GM18870 (cell line): Measurements from ENCODE around the gene CASP9.
"Not testable (repeated sequence)": the region's sequence is repeated elsewhere in the genome, so short reads cannot be mapped to it uniquely, and the experiment has no call there.

Experiments
- ATAC-seq: cut with Tn5 transposase; IDR thresholded peaks from one replicate; pipeline ENCODE4 v1.9.1; 2021; ENCODE audit warnings: moderate library complexity; ENCODE audit not compliant: unreplicated experiment

Gene CASP9

DNA sequence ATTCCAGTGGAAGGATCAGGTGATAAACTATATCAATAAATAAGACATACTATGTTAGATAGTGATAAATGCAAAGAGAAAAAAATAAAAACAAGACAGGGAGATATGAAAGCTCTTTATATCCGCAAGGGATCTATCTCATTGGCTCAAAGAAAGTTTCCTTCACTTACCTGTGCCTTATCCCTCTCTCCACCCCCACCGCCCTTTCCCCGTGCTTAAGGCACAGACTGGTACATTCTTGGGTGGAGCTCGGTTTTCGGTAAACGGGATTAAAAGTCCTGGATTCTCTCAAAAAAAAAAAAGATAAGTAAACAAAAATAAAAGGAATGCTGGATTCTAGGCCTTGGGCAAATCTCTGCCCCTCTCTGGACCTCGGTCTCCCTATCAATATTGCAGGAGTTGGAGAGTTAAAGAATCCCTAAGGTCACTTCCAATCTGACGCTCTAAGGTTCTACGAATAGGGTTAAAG, 2.0 kb upstream of the CASP9 start:
- ATAC-seq = no peak

DNA sequence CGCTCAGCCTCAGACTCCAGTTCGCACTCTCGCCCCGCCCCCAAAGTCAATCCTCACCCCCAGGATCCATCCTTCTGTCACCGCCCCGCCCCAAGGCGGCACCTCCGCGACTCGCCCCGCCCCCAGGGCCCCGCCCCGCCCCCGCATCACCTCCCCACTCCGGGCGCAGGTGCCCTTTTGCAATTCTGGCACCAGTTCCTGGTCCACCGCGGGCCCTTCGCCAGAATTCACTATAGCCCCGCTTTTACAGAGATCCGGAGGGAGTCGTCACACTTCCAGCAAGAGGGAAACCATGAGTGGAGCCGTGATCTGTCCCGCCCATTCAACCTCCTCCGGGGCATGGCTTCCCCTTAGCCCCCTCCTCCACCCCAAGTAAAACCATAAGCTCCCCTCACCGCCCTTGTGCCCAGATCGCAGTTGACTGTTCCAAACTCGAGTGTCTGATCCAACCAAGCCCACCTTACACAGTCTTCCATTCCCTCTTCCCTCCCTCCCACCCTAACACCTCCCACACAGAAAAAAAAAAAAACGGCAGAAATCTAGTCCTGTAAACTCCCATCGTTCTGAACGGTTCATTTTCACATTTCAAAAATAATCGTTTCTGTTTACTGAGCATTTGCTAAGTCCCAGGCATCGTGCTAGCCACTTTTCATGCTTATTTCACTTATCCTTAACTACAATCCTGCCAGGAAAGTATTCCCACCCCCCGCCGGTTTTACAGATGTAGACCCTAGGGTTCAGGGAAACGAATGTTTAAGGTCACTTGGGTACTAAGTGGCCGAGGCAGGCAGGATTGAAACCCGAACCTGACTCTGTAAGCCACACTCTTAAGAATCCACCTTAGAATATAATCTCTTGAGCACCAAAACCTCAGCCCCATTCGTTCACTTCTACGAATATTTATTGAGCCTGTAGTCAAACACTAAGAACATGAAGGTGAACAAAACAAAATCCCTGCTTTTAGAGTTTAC, 1.3 kb upstream of the CASP9 start:
- ATAC-seq = peak; percentile 28

- peak; percentile 13 for ATAC-seq
Measured at GRCh38 chr1:15524283-15525049, 451 bp upstream of the CASP9 start.

DNA sequence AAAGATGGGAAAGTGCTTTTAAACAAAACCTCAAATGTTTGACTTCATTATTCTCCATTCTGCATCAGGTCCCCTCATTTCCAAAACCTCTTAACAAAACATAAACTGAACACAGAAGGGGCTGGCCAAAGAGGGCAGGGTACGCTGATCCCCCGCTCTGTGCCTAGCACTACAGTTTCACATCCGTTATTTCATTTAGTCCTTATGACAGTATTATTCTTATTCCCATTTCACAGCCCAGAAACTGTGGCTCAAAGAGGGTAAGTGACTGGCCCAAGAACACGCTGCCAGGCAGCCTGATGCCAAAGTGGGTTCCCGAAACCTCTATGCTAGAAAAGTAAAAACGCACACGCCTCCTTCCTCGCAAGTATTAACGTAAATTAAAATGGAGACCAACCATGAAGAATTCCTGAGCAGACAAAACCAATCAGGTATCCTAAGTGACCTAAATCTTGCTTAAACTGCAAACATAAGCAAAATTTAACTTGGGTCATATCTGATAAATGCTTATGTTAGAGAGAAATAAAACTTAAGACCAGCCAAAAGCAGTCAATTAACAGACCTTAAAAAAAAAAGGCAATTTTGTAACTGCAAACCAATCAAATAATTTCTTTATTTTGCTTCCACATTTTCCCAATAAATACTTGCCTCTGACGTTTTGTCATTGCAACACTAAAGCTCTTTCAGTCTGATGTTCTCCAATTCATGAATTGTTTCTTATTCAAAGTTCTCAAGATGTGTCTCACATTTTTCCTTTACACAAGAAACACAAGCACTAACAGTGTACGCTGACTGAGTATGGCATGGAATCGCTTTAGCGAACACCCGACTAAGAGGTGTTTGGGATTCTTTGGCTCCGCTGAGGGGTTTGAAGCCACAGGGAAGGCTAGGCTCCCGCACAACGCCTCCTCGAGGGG, 653 bp downstream of the CASP9 start:
- ATAC-seq = no peak

- ATAC-seq = no peak
Measured at GRCh38 chr1:15522551-15522950, 1.5 kb downstream of the CASP9 start.

DNA sequence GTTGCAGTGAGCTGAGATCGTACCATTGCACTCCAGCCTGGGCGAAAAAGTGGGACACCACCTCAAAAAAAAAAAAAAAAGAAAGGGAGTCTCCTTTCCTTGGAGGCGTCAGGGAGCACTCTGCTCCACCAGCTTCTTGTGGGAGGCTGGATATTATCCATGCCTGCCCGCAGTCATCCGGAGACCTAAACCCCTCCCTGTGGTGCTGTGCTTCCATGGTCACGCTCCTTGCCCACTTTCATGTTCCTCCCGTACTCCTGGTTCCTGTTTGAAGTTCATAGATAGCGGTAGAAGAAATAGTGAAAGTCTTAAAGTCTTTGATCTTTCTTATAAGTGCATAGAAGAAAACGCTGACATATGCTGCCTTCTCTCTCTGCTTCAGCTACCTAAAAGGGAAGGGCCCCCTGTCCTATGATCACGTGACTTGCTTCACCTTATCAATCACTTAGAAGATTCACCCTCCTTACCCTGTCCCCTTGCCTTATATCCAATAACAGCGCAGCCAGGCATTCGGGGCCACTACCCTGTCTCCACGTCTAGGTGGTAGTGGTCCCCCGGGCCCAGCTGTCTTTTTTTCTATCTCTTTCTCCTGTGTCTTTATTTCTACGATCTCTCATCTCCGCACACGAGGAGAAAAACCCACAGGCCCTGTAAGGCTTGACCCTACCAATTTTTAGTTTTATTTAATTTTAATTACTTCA, 2.7 kb downstream of the CASP9 start:
- ATAC-seq = not testable (repeated sequence)

GRCh38 chr1:15519625-15520024, 4.4 kb downstream of the CASP9 start:
- ATAC-seq = no peak

GRCh38 chr1:15515022-15515663, 8.9 kb downstream of the CASP9 start:
- no peak for ATAC-seq

DNA sequence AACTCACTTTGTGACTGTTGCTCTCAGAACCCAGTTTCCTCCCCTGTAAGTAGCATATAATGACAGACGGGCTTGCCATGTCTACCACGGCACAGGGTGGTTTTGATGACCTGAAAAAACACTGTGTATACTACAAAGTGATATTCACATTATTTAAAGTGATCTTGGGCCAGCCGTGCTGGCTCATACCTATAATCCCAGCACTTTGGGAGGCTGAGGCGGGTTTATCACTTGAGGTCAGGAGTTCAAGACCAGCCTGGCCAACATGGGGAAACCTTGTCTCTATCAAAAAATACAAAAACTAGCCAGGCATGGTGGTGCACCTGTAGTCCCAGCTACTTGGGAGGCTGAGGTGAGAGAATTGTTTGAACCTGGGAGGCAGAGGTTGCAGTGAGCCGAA, 9.5 kb downstream of the CASP9 start:
- not testable (repeated sequence) for ATAC-seq

DNA sequence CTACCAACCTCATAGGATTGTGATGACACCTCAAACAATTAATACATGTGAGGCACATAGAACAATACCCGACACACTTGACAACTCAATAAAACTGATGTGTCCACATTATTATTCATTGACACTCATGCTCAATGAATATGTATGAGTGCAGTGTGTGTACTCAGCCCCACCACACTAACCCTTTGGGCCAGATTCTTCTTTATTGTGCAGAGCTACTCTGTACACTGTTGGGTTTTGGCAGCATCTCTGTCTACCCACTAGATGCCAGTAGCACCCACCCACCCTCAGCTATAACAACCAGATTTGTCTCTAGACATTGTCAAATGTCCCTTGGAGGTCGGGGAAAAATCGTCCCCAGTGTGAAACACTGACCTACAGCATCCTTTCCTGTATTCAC, 10.1 kb downstream of the CASP9 start:
- ATAC-seq = no peak

GRCh38 chr1:15513192-15513591, 10.8 kb downstream of the CASP9 start:
- ATAC-seq = no peak

DNA sequence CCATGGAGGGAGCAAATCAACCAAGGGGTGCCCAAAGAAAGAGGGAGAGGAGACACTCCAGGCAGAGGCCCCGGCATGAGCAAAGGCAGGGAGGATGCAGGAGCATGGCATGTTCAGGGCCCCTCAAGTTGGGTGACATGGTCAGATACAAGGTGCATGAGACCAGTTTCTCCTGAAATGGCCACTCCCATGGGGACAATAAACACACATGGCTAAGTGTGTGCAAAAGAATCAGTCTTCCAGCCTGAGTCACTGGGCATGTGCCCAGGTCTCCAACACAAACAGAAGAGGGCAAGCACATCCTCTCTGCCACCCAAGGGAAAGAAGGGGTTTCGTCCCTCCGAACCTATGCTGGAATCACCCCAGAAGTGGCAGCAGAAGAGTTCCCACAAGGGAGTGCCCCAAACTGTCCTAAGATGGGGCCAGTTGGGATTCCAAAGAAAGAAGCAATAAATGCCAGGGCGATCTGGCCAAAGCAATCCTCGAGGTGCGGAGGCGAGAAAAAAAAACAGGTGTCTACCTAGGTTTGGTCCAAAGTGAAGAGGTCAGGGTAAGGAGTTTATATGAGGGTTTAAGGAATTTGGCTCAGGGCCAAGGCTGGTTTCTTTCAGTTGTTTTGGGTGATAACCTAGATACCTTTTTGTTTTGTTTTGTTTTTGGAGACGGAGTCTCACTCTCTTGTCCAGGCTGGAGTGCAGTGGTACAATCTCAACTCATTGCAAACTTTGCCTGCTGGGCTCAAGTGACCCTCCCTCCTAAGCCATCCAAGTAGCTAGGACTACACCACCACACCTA, 13.2 kb downstream of the CASP9 start:
- no peak for ATAC-seq

DNA sequence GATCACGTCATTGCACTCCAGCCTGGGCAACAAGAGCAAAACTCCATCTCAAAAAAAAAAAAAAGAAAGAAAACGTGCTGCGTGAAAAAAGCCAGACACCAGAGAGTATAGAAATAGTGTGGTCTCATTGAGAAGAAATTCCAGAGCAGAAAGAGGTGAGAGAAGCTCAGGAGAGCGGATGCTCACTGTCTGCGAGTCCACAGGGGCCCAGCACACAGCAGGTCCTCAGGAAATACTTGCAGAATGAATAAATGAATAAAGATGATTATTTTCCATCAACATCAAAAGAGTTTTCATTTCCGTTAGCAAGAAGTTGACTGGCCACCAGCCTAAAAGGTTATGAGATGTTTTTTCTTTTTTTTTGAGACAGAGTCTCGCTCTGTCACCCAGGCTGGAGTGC, 14.4 kb downstream of the CASP9 start:
- no peak for ATAC-seq

- no peak for ATAC-seq
Measured at GRCh38 chr1:15508700-15509487, 15.1 kb downstream of the CASP9 start.

GRCh38 chr1:15507278-15507677, 16.7 kb downstream of the CASP9 start:
- ATAC-seq = no peak

GRCh38 chr1:15506831-15507230, 17.2 kb downstream of the CASP9 start:
- no peak for ATAC-seq

DNA sequence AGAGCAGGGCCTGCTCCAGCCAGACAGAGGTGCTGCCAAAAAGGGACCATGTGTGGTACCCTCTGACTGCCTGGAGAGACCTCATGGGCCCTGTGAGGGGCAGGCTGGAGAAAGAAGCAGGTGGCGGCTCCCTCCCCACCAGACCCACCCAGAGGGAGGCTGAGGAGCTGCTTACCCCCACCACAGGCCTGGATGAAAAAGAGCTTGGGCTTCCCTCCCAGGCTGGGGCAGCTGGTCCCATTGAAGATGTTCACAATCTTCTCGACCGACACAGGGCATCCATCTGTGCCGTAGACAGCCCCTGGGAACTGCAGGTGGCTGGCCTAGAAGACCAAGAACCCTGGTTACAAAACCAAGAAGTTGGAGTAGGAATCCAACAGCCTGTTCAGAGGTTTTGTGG, 19.6 kb downstream of the CASP9 start:
- ATAC-seq = no peak
